Smooth muscle cell (in vitro differentiated cells): Measurements from ENCODE around the gene CCL19. TPM values are rescaled to one million over a fixed set of nuclear protein-coding genes. Genes with fewer than 3 reads are reported as not detected.

Source experiments
- DNase-seq: peaks from one replicate; lab custom pipeline; 2025; ENCODE audit not compliant: unreplicated experiment; lab: John Stamatoyannopoulos, UW
- H2AFZ ChIP-seq: fragments of 200-600 bp; sonication (generic); 2 replicates; pipeline ENCODE4 v1.6.0; 2016; ENCODE audit warnings: antibody characterized with exemption, low read depth, mild to moderate bottlenecking
- H3F3A ChIP-seq: fragments of 200-600 bp; sonication (generic); 2 replicates; pipeline ENCODE4 v1.6.0; 2017; ENCODE audit warnings: antibody characterized with exemption, low read depth
- H3K27ac ChIP-seq: fragments of 200-600 bp; sonication (generic); 2 replicates; pipeline ENCODE4 v1.5.1; 2016; ENCODE audit warnings: low read depth, mild to moderate bottlenecking
- H3K27me3 ChIP-seq: fragments of 200-600 bp; sonication (generic); 2 replicates; pipeline ENCODE4 v1.6.1; 2016; ENCODE audit warnings: low read depth, mild to moderate bottlenecking
- H3K36me3 ChIP-seq: fragments of 200-600 bp; sonication (generic); 2 replicates; pipeline ENCODE4 v1.5.1; 2016; ENCODE audit warnings: low read depth
- H3K4me1 ChIP-seq: fragments of 200-600 bp; sonication (generic); 2 replicates; pipeline ENCODE4 v1.5.1; 2016; ENCODE audit warnings: low read depth
- H3K4me2 ChIP-seq: fragments of 200-600 bp; sonication (generic); 2 replicates; pipeline ENCODE4 v1.6.0; 2016; ENCODE audit warnings: mild to moderate bottlenecking
- H3K4me3 ChIP-seq: fragments of 200-600 bp; sonication (generic); 2 replicates; pipeline ENCODE4 v1.5.1; 2016; ENCODE audit warnings: mild to moderate bottlenecking
- H3K79me2 ChIP-seq: fragments of 200-600 bp; sonication (generic); 2 replicates; pipeline ENCODE4 v1.6.0; 2016; ENCODE audit warnings: low read depth, mild to moderate bottlenecking
- H3K9ac ChIP-seq: fragments of 200-600 bp; sonication (generic); 2 replicates; pipeline ENCODE4 v1.6.0; 2016; ENCODE audit warnings: low read depth
- H3K9me3 ChIP-seq: fragments of 200-600 bp; sonication (generic); replicated peaks from 2 replicates; pipeline ENCODE4 v1.5.1; 2016; ENCODE audit warnings: low read depth
- H4K20me1 ChIP-seq: fragments of 200-600 bp; sonication (generic); 2 replicates; pipeline ENCODE4 v1.6.0; 2016; ENCODE audit warnings: low read depth
- WGBS: methylation state at CpG from one replicate; pipeline ENCODE4 v1.1.7; 2016; ENCODE audit warnings: low lambda C conversion rate; 5-methylcytosine and 5-hydroxymethylcytosine counted together
- polyA plus RNA-seq: library from polyadenylated mRNA; unstranded; fragments of >200 nt; fragmentation: Nextera tagmentation; extraction: Ambion mirVana; gene quantifications from 2 replicates; pipeline ENCODE4 v1.2.1, GENCODE V29; 2016
- total RNA-seq: library from RNA; depleted of rRNA; stranded (reverse); fragments of >200 nt; gene quantifications from 2 replicates; pipeline ENCODE4 v1.2.3, GENCODE V29; 2014
- TF ChIP-seq, protein P1 (sequence below): fragments of 200-600 bp; sonication (generic); IDR thresholded peaks from 2 replicates; pipeline ENCODE4 v1.5.1; 2017; ENCODE audit warnings: borderline replicate concordance, mild to moderate bottlenecking, antibody characterized with exemption; ENCODE audit not compliant: insufficient read depth, poor library complexity, severe bottlenecking

Gene CCL19
- total and polyA plus RNA-seq, 2 experiments from 2014 or later = not detected

DNA sequence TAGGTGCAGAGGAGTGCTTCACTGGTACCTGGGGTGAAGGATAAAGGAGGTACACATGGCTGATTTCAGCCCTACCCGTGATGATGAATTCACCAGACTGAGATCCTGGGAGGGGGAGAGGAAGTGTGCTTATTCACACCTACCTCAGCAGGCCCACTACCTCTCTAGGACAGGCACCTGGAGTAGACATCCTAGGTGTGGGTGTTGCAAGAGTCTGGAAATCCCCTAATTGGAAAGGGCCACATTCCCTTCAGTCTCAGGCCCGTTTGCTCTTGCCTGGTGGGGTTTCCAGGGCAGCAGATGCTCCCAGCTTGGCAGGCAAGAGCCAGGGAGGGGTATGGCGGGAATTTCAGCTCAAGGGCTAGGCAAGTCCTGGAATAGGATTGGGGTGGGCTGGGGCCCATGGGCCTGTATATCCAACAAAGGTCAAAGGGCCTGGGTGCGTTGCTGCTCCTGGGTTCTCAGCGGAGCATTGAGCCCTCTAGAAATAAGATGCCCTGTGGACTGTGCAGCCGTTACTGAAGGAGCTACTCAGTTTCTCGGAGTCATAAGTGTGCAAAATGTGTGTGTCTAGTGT lies 24.7 kb upstream of the CCL19 start:
- Histone ChIP-seq H3K9ac (no peak overlapping the region), H3F3A (no peaks in the 10 kb centered on the region), H3K9me3 (no peaks in the 10 kb centered on the region), H3K4me2 (no peak overlapping the region), H4K20me1 (no peaks in the 10 kb centered on the region), H3K79me2 (no peaks in the 10 kb centered on the region), H3K4me1 (no peaks in the 10 kb centered on the region), H3K27me3 (peaks cover 10% of the 10 kb centered on the region), H3K27ac (no peak overlapping the region), H2AFZ (no peak overlapping the region), H3K36me3 (no peaks in the 10 kb centered on the region), H3K4me3 (no peak overlapping the region)
- TF ChIP-seq, protein P1, sequence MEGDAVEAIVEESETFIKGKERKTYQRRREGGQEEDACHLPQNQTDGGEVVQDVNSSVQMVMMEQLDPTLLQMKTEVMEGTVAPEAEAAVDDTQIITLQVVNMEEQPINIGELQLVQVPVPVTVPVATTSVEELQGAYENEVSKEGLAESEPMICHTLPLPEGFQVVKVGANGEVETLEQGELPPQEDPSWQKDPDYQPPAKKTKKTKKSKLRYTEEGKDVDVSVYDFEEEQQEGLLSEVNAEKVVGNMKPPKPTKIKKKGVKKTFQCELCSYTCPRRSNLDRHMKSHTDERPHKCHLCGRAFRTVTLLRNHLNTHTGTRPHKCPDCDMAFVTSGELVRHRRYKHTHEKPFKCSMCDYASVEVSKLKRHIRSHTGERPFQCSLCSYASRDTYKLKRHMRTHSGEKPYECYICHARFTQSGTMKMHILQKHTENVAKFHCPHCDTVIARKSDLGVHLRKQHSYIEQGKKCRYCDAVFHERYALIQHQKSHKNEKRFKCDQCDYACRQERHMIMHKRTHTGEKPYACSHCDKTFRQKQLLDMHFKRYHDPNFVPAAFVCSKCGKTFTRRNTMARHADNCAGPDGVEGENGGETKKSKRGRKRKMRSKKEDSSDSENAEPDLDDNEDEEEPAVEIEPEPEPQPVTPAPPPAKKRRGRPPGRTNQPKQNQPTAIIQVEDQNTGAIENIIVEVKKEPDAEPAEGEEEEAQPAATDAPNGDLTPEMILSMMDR = no peak
- WGBS = 87% methylated on average over 7 of the region's 7 CpGs
- DNase-seq = no peak

DNA sequence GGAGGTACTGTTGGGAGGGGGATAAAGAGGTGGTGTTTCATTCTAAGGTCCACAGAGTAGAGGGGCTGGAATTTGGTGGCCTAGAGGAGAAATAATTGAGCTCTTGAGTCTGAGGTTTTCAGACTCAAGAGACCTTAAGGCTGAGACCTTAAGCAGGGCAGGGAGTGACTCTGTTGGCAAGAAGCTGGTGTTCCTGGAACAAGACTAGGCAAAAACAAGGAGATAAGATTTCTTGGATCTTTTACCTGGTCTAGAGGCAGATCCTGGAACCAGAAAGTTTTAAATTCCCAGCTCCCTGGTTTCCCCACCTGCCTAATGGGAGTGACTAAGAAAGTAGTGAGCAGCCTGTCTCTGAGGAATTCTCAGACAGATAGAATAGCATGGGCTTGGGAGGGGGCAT lies 22.9 kb upstream of the CCL19 start:
- no peaks in the 10 kb centered on the region for H3K36me3 ChIP-seq
- no peak overlapping the region for H3K27ac ChIP-seq
- no peak overlapping the region for H3K4me3 ChIP-seq
- H3K4me2 ChIP-seq = no peak overlapping the region
- H3K9ac ChIP-seq = no peak overlapping the region
- TF ChIP-seq, protein P1 = no peak
- no peaks in the 10 kb centered on the region for H3K4me1 ChIP-seq
- no peak overlapping the region for H2AFZ ChIP-seq
- peaks cover 10% of the 10 kb centered on the region for H3K27me3 ChIP-seq
- no peaks in the 10 kb centered on the region for H3F3A ChIP-seq
- no peaks in the 10 kb centered on the region for H4K20me1 ChIP-seq
- no peak for DNase-seq
- H3K9me3 ChIP-seq = no peaks in the 10 kb centered on the region
- no peaks in the 10 kb centered on the region for H3K79me2 ChIP-seq

DNA sequence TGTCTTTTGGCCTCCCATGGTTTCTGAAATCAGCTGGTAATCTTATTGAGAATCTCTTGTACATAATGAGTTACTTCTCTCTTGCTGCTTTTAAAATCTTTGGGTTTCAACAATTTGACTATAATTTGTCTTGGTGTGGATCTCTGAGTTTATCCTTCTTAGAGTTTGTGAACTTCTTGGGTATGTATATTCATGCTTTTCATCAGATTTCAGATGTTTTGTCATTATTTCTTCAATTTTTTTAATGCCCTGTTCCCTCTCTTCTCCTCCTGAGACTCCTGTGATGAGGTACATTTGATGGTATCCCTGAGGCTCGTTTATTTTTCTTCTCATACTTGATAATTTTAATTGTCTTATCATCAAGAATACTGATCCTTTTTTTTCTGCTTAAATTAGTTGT lies 21.1 kb upstream of the CCL19 start:
- H3K4me2 ChIP-seq = no peak overlapping the region
- H4K20me1 ChIP-seq = no peaks in the 10 kb centered on the region
- TF ChIP-seq, protein P1 = no peak
- WGBS = 60% methylated on average over 1 of the region's 1 CpG
- H3K9ac ChIP-seq = no peak overlapping the region
- no peaks in the 10 kb centered on the region for H3F3A ChIP-seq
- H3K36me3 ChIP-seq = no peaks in the 10 kb centered on the region
- no peak overlapping the region for H2AFZ ChIP-seq
- no peak overlapping the region for H3K4me3 ChIP-seq
- no peak overlapping the region for H3K27ac ChIP-seq
- H3K27me3 ChIP-seq = peaks cover 10% of the 10 kb centered on the region
- no peaks in the 10 kb centered on the region for H3K79me2 ChIP-seq
- H3K4me1 ChIP-seq = no peaks in the 10 kb centered on the region
- H3K9me3 ChIP-seq = no peaks in the 10 kb centered on the region
- no peak for DNase-seq

DNA sequence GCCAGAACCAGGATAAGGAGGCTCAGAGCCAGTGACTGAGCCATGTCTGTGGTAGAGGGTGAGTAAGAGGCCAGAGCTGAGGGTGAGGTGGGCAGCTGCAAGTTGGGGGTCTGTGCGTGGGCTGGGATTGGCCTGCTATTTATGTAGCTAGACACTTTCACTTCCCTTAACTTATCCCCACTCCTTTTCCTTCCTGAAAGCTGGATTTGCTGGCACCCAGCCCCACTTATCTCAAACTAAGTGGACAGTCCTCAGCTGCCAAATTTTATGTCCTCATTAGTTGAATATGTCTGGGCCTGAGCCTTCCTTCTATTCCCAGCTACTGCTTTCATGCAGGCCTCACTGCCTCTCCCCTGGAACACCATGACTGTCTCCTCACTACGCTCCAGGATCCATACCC lies 18.9 kb upstream of the CCL19 start, which contains the start of gene CCL21:
Gene CCL21, minus strand, starts transcription at position 114 of the 400 bp plus-strand sequence. Its CDS starts 70 bp downstream, at position 44.
- Histone ChIP-seq H3K9ac (no peak within 1 kb of the TSS), H3K4me2 (no peak within 1 kb of the TSS), H3K27me3 (peaks cover 10% of the 10 kb centered on the region), H3K79me2 (no peaks in the 10 kb centered on the region), H4K20me1 (no peaks in the 10 kb centered on the region), H3K9me3 (no peaks in the 10 kb centered on the region), H2AFZ (no peak within 1 kb of the TSS), H3F3A (no peaks in the 10 kb centered on the region), H3K4me1 (no peaks in the 10 kb centered on the region), H3K27ac (no peak within 1 kb of the TSS), H3K4me3 (no peak within 1 kb of the TSS), H3K36me3 (no peaks in the 10 kb centered on the region)
- 92% methylated on average over 2 of the region's 2 CpGs for WGBS
- DNase-seq = no peak
- TF ChIP-seq, protein P1 = no peak
